GM21390 (cell line): ENCODE results near the gene SRM.
"Not testable (repeated sequence)": the region's sequence is repeated elsewhere in the genome, so short reads cannot be mapped to it uniquely, and the experiment has no call there.

Source experiments
- ATAC-seq: cut with Tn5 transposase; IDR thresholded peaks from one replicate; pipeline ENCODE4 v1.9.1; 2021; ENCODE audit not compliant: unreplicated experiment

SRM gene

GRCh38 chr1:11065796-11066195 lies 6.0 kb upstream of the SRM start:
- ATAC-seq, result no peak

DNA sequence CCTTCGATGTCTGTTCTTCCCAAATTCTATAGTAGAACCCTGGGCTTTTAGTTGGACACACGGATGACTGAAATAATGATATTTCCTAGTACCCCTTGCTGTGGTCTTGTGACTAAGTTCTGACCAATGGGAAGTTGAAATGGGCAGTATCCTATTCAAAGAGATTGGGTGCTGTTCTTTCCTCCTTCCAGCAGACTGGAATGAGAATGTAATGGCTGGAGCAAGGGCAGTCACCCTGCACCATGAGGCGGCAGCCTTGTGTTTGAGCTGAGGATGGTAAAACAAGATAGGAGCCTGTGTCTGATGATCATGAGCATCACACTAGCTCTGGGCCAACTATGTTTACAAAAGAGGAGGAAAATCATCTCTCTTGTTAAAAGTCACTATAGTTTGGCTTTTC lies 5.1 kb upstream of the SRM start:
- no peak for ATAC-seq

- not testable (repeated sequence) for ATAC-seq
Measured at GRCh38 chr1:11063937-11064537, 4.2 kb upstream of the SRM start.

GRCh38 chr1:11062965-11063401 lies 3.2 kb upstream of the SRM start:
- ATAC-seq, result no peak

GRCh38 chr1:11061652-11062365 lies 2.0 kb upstream of the SRM start:
- no peak for ATAC-seq

- no peak for ATAC-seq
Measured at GRCh38 chr1:11059155-11059967, 457 bp downstream of the SRM start.

GRCh38 chr1:11058595-11059154 lies 1.1 kb downstream of the SRM start:
- ATAC-seq, result no peak

DNA sequence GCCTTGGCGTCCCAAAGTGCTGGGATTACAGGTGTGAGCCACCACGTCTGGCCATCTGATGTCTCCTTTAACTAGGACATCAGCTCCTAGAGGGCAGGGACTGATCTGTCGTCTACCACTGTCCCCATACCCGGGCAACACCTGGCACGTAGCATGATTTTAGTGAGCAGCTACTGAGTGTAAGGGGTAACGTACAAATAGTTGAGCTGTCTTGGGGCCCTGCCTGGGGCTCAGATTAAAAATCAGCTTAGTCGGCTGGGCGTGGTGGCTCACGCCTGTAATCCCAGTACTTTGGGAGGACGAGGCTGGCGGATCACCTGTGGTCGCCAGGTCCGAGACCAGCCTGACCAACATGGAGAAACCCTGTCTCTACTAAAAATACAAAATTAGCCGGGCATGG lies 1.8 kb downstream of the SRM start:
- ATAC-seq, result no peak

DNA sequence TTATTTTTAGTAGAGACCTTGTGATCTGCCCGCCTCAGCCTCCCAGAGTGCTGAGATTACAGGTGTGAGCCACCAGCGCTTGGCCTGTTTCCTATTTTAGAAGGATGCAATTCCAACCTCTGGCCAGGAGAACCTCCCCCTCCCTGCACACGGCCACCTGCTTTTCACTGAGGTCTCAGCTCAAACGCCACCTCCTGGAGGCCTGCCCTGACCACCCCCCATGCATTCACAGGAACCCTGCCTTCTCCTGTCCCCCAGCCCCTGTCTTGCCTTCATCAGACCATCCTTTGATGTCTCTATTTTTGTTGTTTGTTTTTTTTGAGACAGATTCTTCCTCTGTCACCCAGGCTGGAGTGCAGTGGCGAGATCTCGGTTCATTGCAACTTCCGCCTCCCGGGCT lies 2.3 kb downstream of the SRM start:
- ATAC-seq, result no peak

DNA sequence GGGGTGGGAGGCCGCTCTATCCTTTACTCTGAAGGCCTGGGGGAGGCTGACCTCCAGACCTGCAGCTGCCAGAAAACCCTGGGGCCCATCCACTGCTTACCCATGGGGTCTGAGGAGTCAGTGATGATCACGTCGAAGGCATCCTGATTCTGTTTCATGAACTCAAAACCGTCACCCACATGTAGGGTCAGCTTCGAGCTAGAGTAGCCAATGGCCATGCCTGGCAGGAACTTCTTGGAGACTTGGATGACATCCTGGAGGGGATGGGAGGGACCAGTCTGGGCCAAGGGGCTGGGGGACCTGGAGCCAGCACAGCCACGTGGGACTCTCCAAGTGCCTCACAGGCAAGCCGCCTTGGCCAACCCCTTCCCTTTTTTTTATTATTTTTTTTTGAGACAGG lies 3.3 kb downstream of the SRM start:
- no peak for ATAC-seq

DNA sequence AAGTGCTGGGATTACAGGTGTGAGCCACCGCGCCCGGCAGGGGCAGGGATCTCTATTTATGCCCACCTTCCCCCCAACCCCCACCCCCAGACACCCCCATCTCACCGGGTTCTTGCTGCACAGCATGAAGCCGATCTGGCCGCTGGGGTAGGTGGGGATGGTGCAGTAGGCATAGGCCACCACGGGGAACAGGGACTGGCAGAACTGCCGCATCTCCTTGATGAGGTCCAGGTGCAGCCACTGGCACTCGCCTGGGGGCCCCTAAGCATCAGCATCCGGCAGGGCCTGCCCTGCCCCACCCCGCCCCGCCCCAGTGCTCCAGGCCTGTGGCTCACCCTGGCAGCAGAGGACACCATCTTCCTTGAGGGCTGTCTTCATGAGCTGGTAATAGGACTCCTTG lies 4.1 kb downstream of the SRM start:
- ATAC-seq, result no peak

GRCh38 chr1:11054666-11055065 lies 5.2 kb downstream of the SRM start:
- no peak for ATAC-seq

- no peak for ATAC-seq
Measured at GRCh38 chr1:11054181-11054580, 5.6 kb downstream of the SRM start.

- ATAC-seq, result no peak
Measured at GRCh38 chr1:11053758-11054137, 6.1 kb downstream of the SRM start.

DNA sequence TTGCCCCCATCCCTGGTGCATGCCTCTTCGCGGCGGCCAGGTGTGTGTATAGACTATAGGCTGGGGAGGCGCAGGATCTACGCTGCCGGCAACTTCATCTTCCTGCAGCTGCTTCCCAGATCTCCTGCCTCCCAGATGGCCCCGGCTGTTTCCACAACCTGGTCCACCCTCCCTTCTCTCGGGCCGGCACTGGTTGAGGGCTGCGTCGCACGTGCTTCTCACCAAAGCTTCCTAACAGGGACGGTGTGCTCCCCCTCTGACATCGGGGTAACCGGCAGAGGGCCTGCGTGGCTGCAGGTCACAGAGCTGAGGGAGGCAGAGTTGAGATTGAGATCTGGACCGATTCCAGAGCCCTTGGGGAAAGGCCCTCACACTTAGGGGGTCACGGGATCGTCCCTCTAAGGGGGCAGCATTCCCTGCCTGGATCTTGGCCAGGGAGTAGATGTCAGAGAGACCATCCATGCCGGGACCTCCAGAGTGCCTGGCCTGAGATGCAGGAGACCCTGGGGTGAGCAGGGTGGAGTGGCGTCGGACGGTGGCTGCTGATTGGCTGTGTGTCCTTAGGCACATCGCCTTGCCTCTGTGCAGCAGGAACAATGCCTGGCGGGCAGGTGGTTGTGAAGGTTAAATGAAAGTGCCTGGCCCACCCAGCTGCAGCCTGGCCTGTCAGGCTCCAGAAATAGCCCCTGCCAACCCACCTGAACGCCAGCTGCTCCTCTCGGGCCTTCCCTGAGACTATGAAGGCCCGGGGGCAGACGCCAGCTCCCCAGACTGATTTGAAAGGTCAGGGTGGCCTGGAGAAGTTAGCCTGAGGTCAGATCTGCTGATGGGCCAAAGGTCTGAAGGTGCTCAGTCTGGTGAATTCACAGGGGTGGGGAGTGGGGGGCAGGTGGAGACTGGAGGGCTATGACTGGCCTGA lies 6.7 kb downstream of the SRM start:
- no peak for ATAC-seq

DNA sequence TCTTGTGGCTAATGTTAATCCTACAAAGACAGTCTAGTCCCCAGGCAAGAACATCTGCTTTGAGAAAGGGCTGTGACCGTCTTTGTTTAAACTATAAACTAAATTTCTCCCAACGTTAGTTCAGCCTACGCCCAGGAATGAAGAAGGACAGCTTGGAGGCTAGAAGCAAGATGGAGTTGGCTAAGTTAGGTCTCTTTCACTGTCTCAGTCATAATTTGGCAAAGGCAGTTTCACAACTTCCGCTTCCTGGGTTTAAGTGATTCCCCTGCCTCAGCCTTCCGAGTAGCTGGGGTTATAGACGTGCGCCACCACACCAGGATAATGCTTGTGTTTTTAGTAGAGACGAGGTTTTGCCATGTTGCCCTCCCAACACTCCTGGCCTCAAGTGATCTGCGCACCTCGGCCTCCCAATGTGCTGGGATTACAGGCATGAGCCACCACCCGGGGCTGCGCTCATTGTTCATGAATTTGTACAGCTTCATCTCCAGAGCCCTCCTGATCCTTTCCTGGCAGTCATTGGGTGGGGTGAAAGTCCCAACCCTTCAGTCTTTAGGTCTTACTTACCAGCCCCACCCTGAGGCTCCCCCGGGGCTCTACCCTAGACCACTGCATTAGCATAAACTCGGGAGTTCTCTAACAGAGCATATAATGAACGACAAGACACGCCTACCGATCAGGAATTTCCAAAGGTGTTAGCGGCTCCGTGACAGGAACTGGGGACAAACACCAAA lies 7.9 kb downstream of the SRM start:
- ATAC-seq, result no peak

DNA sequence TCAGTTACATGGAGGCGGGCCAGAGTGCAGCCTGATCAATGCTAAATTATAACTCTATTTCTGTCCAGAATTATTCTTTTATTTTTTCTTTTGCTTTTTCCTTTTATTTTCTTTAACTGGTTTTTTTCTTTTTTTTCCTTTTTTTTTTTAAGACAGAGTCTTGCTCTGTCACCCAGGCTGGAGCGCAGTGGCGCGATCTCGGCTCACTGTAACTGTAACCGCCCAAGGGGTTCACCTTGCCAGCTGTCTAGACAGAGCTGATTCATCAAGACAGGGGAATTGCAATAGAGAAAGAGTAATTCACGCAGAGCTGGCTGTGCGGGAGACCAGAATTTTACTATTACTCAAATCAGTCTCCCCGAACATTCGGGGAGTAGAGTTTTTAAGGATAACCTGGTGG lies 8.7 kb downstream of the SRM start:
- not testable (repeated sequence) for ATAC-seq

DNA sequence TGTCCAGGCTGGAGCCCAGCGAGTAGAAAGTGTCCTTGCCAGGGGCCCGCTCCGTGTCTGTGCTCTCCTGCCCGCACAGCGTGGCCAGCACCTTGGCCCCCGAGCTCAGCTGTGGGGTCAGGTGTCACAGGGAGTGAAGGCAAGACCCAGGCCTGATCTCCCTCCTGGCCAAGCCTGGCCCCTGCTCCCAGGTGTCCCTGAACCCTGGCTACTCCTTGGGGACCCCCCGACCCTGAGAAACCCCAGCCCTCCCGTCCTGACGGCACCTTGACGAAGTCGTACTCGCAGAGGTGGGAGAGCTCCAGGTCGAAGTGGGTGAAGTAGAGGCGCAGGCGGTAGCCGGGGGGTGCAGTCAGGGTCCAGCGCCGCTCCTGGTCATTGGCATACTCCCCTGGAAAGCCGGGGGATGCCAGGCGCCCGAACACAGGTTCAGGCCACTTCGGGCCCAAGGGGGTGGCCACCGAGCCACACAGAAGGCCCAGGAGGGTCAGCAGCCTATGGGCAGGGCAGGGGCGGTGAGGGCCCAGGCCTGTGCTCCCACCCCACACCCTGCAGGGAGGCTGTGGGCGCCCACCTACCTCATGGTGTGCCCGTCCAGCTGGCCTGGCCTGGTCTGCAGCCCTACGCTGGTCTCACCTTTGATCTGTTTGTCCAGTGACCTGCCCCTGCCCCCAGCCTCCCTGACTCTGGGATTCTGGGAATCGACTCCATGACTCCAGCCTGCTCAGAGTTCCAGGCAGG lies 13.0 kb downstream of the SRM start, which contains the start of gene MASP2:
MASP2 (minus strand) TSS at position 615 of the 741 bp plus-strand sequence; CDS start at position 583, 32 bp downstream.
- ATAC-seq, result no peak

DNA sequence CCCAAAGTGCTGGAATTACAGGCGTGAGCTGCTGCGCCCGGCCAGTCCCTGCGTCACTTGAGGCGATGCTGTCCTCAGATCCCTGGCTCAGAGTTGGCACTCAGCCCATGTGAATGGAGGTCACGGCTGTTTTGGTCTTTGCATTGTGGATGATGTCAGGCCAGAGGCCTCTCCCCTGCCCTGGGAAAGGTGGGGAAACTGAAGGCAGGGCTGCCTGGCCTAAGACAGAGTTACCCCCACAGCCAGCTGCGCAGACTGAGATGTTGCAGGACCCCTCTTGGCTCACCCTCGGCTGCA lies 13.6 kb downstream of the SRM start:
- no peak for ATAC-seq
